ENCODE results near the gene RPL31.

The RPL31 gene

DNA sequence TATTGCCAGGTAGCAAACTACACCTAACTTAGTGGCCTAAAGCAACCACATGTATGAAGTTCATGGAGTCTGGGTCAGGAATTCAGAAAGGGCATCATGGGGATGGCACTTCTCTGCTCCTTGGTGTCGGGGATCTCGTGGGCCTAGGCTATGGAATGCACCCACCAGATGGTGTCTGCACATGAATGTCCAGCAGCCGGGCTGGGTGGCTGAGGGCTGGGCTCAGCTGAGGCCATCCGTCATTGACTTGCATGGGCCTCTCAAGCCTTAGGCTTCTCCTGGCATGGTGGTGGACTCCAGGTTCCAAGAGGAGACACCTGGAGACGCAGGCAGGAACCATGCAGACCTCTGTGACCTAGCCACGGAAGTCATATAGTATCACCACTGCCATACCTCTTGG is 26.0 kb upstream of the RPL31 start:
- DNase-seq: no peak

- no peak for DNase-seq
These were observed 25.3 kb upstream of the RPL31 start for GRCh38 chr2:100976645-100977391.

GRCh38 chr2:100977511-100977910 is 24.6 kb upstream of the RPL31 start:
- DNase-seq: no peak

DNA sequence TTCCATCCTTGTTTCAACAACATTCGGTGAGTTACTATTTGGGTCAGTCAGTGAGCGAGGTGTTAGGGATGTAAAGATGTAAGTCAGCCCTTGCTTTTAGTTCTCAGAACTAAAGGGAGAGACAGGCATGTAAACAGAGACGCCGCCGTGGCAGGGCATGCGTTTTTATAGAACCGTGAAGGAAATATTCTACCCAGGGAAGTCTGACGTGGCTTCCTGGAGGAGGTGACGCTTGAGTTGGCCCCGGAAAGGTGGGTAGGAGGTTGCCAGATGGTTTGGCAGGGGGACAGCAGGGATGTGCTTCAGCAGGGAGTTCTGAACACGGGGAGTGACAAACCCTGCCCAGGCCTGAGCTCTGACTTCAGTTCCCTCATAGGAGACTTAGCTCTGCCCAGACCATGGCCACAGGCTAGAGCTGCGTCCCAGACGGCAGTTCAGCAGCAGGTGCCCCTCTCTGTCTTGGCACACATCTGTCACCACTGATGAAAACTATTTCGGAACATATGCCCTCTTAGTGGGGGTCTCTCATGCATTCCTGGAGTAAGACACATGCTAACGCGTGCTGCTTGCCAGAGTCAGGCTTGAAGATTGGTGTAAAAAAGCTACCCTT is 23.4 kb upstream of the RPL31 start:
- peak; percentile 50 for DNase-seq

DNA sequence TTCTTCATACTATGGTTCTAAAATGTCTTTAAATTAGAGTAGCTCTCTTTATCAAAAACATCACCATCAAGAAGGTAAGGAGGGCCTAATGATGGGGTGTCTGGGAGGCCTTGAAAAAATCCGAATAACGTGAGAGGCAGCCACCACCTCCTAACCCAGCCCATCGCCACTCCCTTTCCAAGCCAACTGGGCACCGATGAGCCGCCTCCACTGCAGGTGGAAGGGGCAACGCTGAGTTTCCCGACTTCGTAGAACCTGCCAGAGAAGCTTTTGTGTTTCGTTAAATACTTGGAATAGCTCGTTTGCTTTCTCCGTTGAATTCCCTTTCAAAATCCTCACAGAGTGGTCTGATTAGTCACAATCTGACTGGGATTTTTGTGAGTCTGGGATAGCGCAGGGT is 22.0 kb upstream of the RPL31 start:
- no peak for DNase-seq

DNA sequence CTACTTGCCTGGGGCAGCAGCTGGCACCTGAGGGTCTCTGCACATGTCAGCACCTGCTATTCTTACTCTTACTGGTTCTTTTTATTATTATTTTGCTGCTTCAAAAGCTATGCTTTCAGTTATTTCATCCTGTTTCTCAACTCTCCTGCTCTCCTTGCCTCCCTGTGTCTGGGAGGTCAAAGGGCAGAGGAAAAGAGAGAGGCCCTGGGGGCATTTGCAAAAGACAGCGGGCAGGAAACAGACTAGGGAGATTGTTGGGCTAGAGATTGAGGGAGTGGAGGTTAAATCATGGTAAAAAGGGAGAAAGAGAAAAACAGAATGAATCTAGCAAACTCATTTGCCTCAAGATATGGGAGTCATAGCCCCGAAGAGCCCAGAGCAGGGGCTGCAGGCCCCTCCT is 21.1 kb upstream of the RPL31 start:
- DNase-seq: no peak

DNA sequence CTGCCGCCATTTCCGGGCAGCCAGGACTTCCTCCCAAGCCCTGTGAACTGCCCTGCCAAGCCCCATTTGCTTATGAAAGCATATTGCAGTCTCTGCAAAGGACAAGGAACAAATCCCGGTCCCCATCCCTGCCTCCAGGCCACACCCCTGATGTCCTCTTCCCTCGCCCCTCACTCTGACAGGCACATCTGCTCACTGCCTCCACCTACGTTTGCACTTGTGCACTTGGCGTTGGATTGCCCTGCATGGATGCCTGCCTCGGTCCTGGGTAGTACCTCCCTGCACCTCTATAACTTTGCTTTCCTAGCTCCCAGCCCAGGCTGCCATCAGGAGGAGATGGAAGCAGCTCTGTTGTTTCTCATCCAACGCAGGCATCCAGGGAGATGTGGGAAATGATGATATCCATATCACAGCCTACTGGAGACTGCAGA is 19.6 kb upstream of the RPL31 start:
- no peak for DNase-seq

- no peak for DNase-seq
These were observed 18.9 kb upstream of the RPL31 start for GRCh38 chr2:100983201-100983600.

- DNase-seq: no peak
These were observed 18.3 kb upstream of the RPL31 start for GRCh38 chr2:100983684-100984310.

GRCh38 chr2:100984892-100985307 is 17.2 kb upstream of the RPL31 start:
- peak; percentile 68 for DNase-seq

DNA sequence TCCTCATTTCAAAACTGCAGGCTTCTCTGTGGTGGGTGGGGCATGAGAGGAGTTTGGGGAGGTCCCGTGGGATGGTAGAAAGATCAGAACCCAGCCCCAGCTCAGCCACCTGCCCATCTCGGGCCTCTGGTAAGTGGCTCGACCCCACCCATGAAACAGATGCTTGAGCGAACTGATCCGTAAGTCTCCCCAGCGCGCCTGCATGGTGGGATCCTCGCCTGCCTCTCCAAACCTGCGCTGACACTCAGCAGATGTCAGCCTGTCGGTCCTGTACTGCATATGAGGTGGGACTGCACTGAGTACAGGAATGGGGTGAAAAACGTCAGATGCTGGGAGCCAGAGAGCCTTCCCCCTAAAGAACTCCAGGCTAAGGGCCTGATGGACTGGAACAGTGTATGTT is 15.9 kb upstream of the RPL31 start:
- DNase-seq: no peak

DNA sequence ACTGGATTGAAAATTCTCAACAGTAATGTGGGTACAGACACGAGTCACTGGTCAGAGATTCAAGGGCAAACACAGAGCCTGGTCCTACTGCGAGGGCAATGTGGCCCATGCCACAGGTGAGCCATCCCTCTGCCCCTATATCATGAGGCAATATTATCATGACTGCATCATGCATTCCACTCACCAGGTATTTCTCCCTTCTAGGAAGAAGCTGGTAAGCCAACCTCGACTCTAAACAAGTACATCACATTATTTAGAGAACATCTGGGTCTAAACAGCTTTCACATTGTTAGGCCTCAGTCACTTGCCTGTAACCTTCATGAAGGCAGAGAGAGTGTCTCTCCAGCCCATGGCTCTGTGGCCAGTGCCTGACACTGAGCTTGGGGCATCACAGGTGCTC is 14.6 kb upstream of the RPL31 start:
- no peak for DNase-seq

DNA sequence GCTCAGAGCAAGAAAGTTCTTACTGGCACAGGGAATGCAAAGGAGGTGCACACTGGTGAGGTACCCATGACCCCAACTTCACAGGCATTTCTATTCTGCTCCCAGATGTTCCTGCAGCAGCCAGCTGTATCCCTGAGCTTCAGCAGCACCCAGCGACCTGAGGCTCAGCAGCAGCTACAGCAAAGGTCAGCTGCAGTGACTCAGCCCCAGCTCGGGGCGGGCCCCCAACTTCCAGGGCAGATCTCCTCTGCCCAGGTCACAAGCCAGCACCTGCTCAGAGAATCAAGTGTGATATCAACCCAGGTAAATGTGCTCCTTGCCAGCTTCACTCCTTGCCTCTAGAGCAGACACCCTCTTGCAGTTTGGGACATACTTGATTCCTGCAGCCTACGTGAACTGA is 14.1 kb upstream of the RPL31 start:
- DNase-seq: no peak

DNA sequence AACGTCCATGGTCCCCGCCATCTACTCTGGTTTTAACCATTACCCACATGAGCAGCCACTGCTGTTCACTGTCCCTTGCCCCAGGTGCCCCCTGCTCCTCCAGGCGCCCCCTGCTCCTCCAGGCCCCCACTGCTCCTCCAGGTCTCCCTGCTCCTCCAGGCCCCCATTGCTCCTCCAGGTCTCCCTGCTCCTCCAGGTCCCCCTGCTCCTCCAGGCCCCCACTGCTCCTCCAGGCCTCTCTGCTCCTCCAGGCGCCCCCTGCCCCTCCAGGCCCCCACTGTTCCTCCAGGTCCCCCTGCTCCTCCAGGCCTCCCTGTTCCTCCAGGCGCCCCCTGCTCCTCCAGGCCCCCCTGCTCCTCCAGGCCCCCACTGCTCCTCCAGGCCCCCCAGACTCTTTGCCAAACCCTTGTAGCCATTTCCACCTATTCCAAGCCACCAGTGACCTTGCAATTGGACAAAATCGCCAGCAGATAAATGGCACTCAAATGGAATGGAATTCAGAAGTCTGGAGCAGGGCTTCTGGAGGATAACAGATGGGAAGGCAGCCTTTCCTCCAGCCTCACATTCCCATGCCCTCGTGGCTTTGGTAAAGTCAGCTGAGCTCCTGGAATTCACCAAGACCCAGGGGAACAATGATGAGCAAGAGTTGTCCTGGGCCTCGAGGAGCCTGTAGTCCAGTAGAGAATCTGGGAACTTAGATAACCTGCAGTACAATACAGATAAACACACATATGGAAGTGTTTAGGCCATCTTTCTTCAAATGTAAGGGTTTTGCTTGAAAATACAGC is 13.3 kb upstream of the RPL31 start:
- DNase-seq: peak; percentile 25

GRCh38 chr2:100989666-100990065 is 12.4 kb upstream of the RPL31 start:
- DNase-seq: no peak

GRCh38 chr2:100990166-100990565 is 11.9 kb upstream of the RPL31 start:
- no peak for DNase-seq

GRCh38 chr2:100990650-100991403 is 11.3 kb upstream of the RPL31 start:
- no peak for DNase-seq

- DNase-seq: no peak
These were observed 10.7 kb upstream of the RPL31 start for GRCh38 chr2:100991404-100991773.

- no peak for DNase-seq
These were observed 9.8 kb upstream of the RPL31 start for GRCh38 chr2:100992262-100992661.

DNA sequence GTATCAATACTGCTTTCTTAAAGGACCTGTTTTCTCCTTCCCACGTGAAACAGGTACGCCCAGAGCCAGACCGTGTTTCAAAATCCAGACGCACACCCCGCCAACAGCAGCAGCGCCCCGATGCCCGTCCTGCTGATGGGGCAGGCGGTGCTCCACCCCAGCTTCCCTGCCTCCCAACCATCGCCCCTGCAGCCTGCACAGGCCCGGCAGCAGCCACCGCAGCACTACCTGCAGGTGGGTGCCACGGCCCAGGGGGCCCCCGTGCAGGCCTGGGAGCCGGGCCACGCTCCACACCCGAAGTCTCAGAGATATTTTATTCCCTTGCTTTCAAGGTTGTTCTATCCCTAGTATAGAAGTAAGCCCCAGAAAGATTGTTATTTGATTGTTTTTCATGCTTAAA is 8.8 kb upstream of the RPL31 start:
- DNase-seq: no peak

- DNase-seq: no peak
These were observed 6.6 kb upstream of the RPL31 start for GRCh38 chr2:100995309-100996075.

Data from EL (cell line).